Skin epidermis (tissue), 12 donors: ENCODE data around the gene DISC1.

Experiments used
- H3K27ac ChIP-seq, 21 experiments: fragments of 200-600 bp; sonication (generic) in 11 of 21; one replicate each; pipeline ENCODE4 v1.5.0; 2020; ENCODE audit warnings: mild to moderate bottlenecking in 3 of 21, inconsistent platforms in 2 of 21, moderate library complexity in 2 of 21
- H3K4me3 ChIP-seq, 7 experiments: fragments of 200-600 bp; sonication (generic) in 2 of 7; one replicate each; pipeline ENCODE4 v1.5.0; 2020; ENCODE audit warnings: inconsistent platforms in 2 of 7, mild to moderate bottlenecking in 2 of 7, moderate library complexity in 1 of 7

Gene DISC1

DNA sequence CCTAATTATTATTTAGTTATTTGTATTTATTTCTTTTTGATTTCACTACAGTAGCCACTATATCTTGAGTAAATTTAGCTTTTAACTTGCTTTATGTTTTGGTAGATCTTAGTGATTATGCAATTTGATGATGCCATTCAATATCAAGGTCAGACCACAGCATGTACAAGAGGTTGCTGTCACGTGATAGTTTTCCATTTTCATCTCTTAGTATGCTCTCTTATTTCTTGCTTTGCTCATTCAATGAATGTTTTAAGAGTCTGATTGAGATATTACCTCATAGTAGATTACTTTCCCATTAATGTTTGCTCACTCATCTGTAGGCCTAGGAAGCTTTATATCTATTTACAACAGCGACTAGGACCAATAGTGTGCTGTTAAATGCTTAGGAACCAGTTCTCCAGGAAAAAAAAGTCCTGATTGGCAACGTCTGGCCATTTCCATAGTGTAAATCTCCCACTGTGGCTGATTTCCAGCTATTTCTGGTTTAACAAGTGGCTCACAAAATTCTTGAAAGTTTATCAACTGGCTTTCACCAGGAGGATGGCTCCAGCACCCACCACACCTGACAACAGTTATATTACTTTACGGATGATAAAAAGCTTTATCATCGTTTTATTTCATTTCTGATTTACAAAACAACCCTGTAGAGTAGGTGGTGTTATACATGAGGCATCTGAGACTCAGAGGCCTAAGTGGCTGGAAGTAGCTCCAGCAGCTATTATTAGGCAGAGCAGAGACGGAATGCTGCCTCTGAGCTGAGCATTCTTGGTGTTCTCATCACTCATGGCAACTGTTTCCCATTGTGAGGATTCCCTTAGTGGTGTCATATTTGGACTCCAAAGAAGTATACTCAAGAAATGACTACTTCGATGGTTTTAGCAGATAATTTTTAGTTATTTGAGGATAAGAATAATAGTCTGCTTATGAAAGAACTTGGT, 235.2 kb downstream of the DISC1 start:
- Histone ChIP-seq H3K4me3 (no peak overlapping the region), H3K27ac (peak overlapping the region in 3 of 21 experiments; percentile 11 to 47 (median 21))

DNA sequence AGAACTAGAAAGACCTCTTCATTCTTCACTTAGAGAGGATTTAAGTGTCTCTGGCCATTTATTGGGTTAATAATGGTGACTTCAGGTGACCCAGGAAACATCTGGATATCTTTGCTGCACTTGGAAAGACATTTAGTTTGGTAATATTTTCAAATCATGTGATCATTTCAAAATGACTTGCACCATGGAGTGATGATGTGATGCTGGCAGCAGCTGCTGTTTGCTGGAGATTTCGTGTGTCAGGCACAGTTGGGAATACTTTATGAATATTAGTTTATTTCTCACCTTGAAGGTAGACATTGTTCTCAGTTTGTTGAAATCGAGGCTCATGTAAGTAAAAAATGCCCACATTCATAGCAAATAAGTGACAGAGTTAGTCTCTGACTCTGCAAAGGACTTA, 236.0 kb downstream of the DISC1 start:
- no peak overlapping the region for H3K27ac ChIP-seq
- no peak overlapping the region for H3K4me3 ChIP-seq

DNA sequence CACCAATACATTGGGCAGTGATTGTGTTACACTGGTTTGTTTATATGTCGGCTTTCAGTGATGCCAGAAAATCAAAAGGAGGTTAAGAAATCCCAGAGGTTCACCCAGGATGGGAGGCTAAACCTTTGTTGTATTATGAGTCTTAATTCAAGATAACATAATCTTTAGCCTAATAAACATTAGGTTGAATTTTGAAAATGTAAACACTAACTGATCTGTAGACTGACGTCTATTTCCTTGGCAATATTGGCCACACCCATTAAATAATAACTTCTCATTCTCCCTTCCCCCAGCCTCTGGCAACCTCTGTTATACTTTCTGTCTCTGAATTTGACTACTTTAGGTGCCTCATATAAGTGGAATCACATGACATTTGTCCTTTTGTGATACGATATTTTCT, 238.7 kb downstream of the DISC1 start:
- Histone ChIP-seq H3K4me3 (no peak overlapping the region), H3K27ac (no peak overlapping the region)

DNA sequence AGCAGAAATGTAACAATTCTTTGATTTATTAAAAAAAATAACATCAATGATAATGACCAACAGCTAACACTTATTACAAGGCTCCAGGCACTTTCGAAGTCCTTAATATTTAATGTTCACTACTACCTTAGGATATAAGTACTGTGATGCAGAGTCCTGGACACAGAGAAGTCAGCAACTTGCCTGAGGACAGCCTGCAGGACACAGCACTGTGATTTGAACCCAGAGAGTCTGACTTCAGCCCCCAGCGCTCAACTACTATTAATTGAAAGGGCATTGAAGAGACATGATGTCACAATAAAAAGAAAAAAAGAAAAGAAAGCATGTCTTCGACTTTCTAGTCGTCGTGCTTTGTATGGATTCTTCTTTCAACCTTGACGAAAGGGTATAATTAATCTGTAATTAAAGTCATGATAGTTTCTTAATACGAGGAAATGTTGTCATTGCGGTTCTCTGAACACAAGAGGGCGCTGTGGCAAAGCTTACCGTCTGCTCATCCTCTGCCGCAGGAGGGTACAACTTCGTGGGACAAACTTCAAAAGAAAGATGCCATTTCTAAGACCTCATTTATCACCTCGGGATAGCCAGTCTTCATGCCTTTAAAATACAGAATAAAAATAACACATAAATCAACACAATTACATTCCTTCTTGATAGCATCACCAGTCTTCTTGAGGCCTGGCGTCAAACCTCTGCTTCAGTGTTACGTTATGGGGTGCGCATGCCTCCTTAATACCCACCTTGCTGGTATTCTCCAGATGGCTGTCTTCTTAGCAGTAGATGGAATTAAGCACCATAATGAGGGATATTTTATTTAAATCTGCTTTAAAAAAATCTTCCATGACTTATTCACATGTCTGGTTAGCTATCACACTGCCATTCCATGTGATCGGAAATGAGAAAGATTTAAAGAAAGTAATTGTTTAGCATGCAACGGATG, 240.1 kb downstream of the DISC1 start:
- Histone ChIP-seq H3K4me3 (no peak overlapping the region), H3K27ac (peak overlapping the region in 2 of 21 experiments; percentile 13 to 35)

DNA sequence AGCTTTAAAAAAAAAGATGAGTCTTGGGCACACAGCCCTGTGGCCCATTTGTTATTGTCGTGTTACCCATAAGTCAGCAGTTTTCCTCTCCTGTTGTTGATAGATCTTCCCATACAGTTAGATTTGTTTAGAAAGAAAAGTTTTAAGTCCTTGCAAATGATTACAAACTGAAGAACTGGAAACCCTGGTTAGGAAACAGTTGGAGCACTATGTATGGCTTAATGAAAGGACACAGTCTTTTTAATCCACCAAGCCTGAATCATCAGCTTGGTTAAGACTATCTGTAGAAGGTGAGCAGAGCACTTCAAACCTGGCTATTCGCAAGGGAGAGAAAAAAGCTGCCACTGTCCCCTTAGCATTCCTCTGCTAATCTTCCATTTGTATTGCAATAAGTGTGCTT, 241.0 kb downstream of the DISC1 start:
- H3K4me3 ChIP-seq: no peak overlapping the region
- H3K27ac ChIP-seq: peak overlapping the region in 6 of 21 experiments; percentile 1 to 69 (median 17)

DNA sequence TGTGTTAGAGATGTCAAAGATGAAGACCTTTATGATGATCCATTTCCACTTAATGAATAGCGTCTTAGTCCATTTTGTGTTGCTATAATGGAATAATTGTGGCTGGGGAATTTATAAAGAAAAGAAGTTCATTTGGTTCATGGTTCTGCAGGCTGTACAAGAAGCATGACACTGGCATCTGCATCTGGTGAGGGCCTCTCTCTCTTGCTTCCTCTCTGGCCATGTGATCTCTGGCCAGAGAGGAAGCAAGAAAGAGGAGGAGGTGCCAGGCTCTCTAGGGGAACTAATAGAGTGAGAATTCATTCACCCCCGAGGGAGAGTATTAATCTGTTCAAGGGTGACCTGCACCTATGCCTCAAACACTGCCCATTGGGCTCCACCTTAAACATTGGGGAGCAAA, 242.8 kb downstream of the DISC1 start:
- no peak overlapping the region for H3K27ac ChIP-seq
- H3K4me3 ChIP-seq: no peak overlapping the region

DNA sequence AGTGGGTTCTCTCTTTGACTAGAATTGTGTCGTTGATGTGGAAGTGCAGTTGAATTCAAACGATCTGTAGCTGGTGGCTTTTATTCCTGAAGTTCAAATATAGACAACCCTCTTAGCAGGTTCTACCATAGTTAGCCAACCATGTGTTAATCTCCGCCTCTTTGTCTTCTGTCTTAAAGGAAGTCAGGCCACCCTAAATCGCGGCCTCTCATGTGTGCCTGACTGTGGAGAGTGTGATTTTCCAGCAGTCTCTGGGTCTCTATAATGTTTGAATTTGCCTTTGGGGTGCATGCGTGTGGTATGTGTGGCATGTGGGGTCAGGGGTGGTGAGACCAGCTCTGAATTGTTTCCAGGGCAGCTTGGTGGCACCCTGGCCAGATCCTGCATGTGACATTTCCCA, 244.9 kb downstream of the DISC1 start:
- peak overlapping the region in 5 of 21 experiments; percentile 10 to 37 (median 31) for H3K27ac ChIP-seq
- H3K4me3 ChIP-seq: no peak overlapping the region

DNA sequence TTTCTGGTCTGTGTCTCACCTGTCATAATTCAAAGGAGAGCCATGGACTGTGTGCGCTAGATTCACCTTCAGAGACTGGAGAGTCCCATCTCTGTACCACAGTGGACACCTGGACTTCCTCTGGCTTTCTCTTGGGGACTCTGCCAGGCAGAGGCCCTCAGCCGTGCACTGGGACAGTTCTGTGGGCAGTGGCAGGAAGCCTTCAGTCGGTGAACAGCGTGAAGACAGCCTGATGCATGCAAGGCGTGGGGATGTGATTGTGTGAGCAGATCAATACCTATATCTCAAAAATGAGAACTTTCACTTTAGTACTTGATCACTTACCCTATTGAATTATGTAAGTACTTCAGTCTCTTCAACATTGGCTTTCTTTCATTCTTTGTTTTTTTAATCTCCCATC, 245.3 kb downstream of the DISC1 start:
- Histone ChIP-seq H3K4me3 (no peak overlapping the region), H3K27ac (peak overlapping the region in 6 of 21 experiments; percentile 10 to 37 (median 32))

DNA sequence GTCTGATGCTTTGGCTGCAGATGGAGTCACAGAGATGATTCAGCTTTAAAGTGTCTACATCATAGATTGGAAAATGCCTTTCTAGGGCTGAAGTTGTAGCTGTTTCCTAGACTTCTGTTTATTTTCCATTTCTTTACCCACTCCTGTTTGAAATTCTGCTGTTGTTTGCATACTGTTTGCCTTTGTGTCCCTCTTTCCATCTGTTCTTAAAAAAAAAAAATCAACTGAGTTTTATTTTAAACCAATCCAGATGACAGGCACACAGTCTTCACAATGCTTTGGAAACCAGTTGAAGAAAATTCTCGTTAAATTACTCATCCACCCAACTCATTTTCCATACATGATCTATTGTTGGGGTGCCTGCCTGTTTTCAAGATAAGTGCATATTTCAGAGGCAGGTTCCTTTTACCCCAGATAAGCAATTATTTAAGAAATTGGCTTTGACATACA, 245.9 kb downstream of the DISC1 start:
- peak overlapping the region in 3 of 21 experiments; percentile 10 to 37 (median 36) for H3K27ac ChIP-seq
- H3K4me3 ChIP-seq: no peak overlapping the region

DNA sequence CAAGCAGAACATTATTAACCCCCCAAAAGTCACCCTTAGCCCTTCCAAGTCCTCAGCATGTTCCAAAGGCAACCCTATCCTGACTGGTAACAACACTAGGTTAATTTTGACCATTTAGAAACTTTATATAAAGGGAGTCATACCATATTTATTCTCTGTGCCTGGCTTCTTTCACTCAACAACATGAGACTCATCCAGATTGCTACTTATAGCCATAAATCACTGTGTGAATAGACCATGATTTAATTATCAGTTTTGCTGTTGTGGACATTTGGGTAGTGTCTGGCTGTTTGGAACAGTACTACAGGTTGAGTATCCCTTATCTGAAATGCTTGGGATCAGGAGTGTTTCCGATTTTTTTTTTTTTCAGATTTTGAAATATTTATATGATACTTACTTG, 252.1 kb downstream of the DISC1 start:
- no peak overlapping the region for H3K4me3 ChIP-seq
- no peak overlapping the region for H3K27ac ChIP-seq

DNA sequence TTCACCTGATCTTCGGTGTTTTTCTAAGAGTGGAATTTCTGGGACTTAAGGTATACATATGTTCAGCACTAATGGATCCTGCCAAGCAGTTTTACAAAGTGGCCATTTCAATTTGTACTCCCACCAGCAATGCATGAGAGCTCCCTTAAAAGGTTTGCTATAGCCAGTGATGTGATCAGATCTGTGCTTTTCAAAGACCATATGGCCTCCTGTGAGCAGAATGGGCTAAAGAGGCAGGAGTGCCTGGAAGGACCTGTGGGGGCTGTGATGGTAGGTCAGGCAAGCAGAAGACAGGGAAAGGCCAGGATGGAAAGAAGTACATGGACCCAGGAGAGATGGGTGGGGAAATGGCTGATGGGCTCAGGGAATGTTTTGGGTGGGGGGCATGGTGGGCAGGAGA, 252.7 kb downstream of the DISC1 start:
- H3K27ac ChIP-seq: no peak overlapping the region
- H3K4me3 ChIP-seq: no peak overlapping the region

DNA sequence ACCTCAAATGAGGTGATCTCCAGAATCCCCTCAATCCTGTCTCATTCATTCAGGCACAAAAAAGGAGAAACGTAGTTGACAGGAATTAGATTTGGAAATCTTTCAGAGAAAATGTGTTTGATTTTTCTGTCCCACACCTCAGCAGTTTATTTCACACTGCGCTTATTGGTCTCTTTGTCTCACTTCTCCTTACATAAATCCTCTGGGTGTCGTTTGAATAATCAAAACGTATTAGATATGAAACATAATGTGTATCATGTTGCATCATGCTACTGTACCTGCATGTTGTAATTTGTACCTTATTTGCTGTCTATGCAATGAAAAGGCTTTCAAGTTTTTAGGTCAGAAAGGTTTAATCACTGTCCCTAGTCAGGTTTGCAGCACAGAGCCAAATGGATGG, 255.7 kb downstream of the DISC1 start:
- Histone ChIP-seq H3K27ac (no peak overlapping the region), H3K4me3 (no peak overlapping the region)

DNA sequence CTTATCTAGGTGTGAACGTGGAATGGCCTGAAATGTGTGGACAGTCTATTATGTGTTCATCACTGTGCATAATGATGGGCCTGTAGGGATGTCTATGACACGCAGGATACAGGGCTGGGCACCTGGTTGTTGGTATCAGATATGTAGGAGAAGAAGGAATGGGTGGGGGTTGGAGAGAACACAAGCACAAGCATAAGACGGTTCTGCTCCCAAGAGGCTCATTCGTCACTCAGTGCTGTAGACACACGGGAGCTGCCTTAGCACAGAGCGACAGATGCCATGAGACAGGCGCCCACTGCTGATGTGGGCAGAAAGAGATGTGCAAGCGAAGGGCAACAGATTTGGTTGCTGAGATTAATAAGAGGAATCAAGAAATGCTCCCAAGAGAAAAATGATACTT, 256.2 kb downstream of the DISC1 start:
- Histone ChIP-seq H3K27ac (no peak overlapping the region), H3K4me3 (no peak overlapping the region)

DNA sequence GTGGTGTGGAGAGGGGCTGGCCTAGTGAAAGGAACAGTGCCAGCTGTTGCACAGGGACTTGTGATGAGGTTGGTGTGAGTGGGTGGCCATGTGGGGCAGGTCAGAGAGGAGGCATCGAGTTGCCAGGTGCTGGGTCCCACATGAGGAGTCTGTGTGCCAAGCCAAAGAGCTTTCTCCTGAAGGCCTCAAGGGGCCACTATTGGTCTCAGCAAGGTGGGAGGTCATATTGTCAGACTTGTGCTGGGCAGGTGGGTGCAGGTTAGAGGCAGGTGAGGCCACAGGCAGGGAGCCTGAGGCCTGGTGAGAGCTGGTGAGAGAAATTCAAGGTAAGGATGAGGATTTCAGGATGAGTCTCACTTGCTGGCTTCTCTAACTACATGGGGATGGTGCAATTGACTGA, 256.8 kb downstream of the DISC1 start:
- no peak overlapping the region for H3K27ac ChIP-seq
- no peak overlapping the region for H3K4me3 ChIP-seq

DNA sequence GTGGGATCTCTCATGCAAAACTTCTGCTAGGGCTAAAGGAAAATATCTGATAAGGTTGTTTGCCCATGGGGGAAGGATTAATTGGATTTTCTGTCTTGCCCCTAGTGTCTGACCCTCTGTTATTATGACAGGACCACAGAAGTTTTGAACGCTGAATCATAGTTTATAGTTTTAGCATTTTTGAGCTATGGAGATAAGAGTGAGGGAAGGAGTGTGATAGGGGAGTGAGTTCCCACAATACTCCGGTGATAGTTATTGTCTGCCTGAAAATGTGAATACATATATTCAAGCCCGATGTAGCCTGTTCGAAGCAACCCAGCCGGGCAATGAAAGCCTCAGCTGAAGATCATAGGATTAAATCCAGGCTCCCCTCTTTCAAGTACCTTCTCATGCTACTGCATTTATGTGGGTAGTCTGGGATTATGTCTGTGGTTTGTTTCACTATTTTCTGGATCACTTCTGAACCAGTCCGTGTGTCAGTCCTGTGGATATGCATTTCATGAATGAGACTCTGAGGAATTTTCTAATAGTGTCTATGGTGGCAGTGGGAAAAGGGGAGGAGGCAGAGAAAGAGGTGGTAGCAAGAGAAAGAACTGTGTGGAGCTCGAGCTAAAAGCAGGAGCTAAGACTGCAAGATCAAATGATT, 258.7 kb downstream of the DISC1 start:
- H3K27ac ChIP-seq: no peak overlapping the region
- H3K4me3 ChIP-seq: no peak overlapping the region

DNA sequence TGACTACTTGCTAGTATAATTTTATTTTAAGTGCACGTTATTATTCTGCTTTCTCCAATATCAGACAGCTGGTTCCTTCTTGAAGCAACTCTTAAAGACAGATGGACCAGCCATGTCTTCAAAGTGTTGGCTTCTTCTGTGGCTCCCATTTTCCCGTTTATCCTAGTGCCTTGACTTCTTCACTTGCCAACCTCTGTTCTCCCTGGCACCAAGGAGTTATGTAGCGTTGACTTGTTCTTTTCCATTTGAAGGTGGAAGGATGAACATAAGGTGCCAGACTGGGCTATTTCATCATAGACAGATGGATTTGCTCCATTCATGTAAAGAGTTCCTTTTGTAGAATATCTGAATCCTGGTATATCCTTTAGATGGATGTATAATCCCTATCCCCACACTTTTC, 260.6 kb downstream of the DISC1 start:
- no peak overlapping the region for H3K27ac ChIP-seq
- H3K4me3 ChIP-seq: no peak overlapping the region

DNA sequence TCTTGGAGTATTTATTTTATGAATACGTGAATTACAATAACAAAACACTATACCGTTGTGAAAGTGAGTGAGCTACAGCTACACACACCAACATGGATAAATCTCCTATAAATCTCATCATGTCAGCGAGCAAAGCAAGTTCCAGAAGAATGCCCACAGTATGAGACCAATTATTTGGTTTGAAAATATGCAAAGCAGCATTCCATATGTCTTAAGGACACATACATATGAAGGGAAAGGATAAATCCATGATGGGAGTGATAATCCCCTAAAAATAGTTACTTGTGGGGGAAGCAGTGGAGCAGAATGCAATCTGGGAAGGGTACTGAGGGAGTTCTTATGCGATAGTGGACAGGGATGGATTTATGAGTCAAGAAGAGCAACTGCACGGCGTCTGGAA, 261.3 kb downstream of the DISC1 start:
- H3K27ac ChIP-seq: no peak overlapping the region
- H3K4me3 ChIP-seq: no peak overlapping the region

DNA sequence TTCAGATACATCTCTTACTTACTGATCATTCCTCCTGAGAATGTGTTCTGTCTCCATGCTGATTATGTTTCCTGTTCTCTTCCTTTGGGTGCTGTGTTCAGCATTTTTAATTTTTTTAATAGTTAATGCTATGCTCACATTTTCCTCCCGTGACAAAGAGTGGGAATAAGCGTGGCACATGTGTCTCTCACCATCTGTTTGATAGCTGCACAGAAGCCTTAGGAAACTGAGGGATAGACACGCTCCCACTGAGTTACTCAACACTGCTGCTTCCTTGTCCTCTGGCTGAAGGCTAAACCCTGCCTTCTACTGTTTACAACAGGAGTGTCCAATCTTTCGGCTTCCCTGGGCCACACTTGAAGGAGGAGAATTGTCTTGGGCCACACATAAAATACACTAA, 264.2 kb downstream of the DISC1 start:
- H3K27ac ChIP-seq: no peak overlapping the region
- no peak overlapping the region for H3K4me3 ChIP-seq

DNA sequence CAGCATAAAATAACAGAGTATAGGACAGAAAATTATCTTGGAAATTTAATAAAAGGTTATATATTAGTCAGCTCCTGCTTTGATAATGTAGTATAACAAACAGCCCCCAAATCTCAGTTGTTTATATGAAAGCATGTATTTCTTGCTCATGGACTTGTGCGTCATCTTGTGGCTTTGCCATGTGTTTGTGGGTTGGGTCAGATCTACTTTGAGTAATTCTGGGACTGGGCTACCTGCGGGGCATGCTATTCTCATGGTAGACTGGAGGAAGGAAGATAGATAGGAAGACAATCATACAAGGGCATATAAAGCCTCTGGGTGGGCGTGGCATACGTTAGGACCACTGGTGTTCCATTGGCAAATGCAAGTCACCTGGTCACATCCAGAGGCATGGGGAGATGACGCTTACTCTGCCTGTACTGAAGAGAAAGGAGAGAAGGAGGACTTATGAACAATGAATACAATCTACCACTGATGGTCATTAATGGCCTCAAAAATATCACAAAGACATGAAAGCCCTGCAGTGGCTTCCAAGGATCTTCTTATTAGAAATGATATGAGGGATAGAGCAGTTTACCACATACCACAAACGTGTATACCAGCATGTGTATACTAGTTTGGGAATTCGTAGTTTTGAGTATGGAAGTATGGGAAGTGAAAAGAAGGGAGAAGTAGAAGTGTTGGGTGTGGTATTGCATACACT, 267.0 kb downstream of the DISC1 start:
- no peak overlapping the region for H3K4me3 ChIP-seq
- no peak overlapping the region for H3K27ac ChIP-seq
